GM12878 (cell line): ENCODE measurements around the gene RALGAPA2. TPM values are rescaled to one million over a fixed set of nuclear protein-coding genes. Genes with fewer than 3 reads are reported as not detected.

Experiments
- ATAC-seq: fragments of 200-7000 bp; cut with Tn5 transposase; 3 replicates; pipeline ENCODE4 v1.9.1; 2020; ENCODE audit warnings: mild to moderate bottlenecking, moderate library complexity
- BruUV-seq: library from RNA; stranded (reverse); fragments of 400-500 nt; replicated peaks from 2 replicates; lab custom pipeline; 2021; lab: Mats Ljungman, UMichigan
- CTCF ChIA-PET: fragments of 300-600 bp; sonication (Branson Sonifier 250); formaldehyde crosslinking; extraction: SDS; loops from one replicate; lab custom pipeline; 2021; ENCODE audit warnings: inconsistent platforms; lab: Yijun Ruan, JAX
- POLR2A ChIA-PET: fragments of 350-600 bp; formaldehyde crosslinking; extraction: SDS; loops from one replicate; lab custom pipeline; 2021; ENCODE audit warnings: inconsistent platforms; lab: Charles Lee
- RAD21 ChIA-PET: fragments of 300-600 bp; sonication (Branson Sonifier 250); formaldehyde crosslinking; loops from one replicate; lab custom pipeline; 2023; ENCODE audit warnings: antibody characterized with exemption; ENCODE audit not compliant: unreplicated experiment; lab: Charles Lee
- SMC1A ChIA-PET: fragments of 300-600 bp; sonication (Branson Sonifier 250); formaldehyde crosslinking; loops from one replicate; lab custom pipeline; 2023; ENCODE audit not compliant: unreplicated experiment, uncharacterized antibody; lab: Charles Lee
- DNase-seq: peaks from one replicate; pipeline ENCODE4 v3.0.0-alpha.2; 2011; ENCODE audit warnings: low read depth, low spot score
- FAIRE-seq: peaks from 3 replicates; lab custom pipeline; 2011; peaks lifted over from hg19 to GRCh38; lab: Jason Lieb, UNC
- H2AFZ ChIP-seq: 2 replicates; pipeline ENCODE4 v1.6.0; 2011; ENCODE audit warnings: low read depth, low read length, control low read depth; ENCODE audit not compliant: control insufficient read depth
- H3K27ac ChIP-seq: 2 replicates; pipeline ENCODE4 v1.5.1; 2011; ENCODE audit warnings: control low read depth; ENCODE audit not compliant: control insufficient read depth, insufficient read depth
- H3K27me3 ChIP-seq, 2 experiments: replicated peaks in 1 of 2; 2 replicates each; pipeline versions ENCODE4 v1.6.0 to v1.6.1; 2011; ENCODE audit warnings: low read length in 1 of 2; ENCODE audit not compliant: control insufficient read depth in 2 of 2, insufficient read depth in 2 of 2
- H3K36me3 ChIP-seq, 2 experiments: 2 replicates each; pipeline ENCODE4 v1.5.1; 2011; ENCODE audit warnings: low read length in 1 of 2; ENCODE audit not compliant: control insufficient read depth in 2 of 2, insufficient read depth in 2 of 2
- H3K4me1 ChIP-seq: 2 replicates; pipeline ENCODE4 v1.6.1; 2011; ENCODE audit warnings: mild to moderate bottlenecking, low read length, moderate library complexity, mixed read lengths; ENCODE audit not compliant: control insufficient read depth, insufficient read depth
- H3K4me2 ChIP-seq: 2 replicates; pipeline ENCODE4 v1.6.0; 2011; ENCODE audit warnings: control low read depth; ENCODE audit not compliant: control insufficient read depth, insufficient read depth
- H3K4me3 ChIP-seq: fragments of 200-600 bp; sonication (generic); 2 replicates; pipeline ENCODE4 v1.5.1; 2016
- H3K79me2 ChIP-seq: 2 replicates; pipeline ENCODE4 v1.6.0; 2011; ENCODE audit warnings: low read length; ENCODE audit not compliant: control insufficient read depth, insufficient read depth
- H3K9ac ChIP-seq: 2 replicates; pipeline ENCODE4 v1.8.0; 2011; ENCODE audit warnings: low read length, control low read depth, mixed read lengths; ENCODE audit not compliant: control insufficient read depth, insufficient read depth
- H3K9me3 ChIP-seq: replicated peaks from 3 replicates; pipeline ENCODE4 v1.5.1; 2011; ENCODE audit warnings: mild to moderate bottlenecking, low read length; ENCODE audit not compliant: control insufficient read depth, insufficient read depth
- H4K20me1 ChIP-seq: 2 replicates; pipeline ENCODE4 v1.6.0; 2011; ENCODE audit not compliant: control insufficient read depth, insufficient read depth
- KLF5 ChIP-seq: fragments of 450-650 bp; IDR thresholded peaks from 2 replicates; pipeline ENCODE4 v1.6.1; 2014; ENCODE audit warnings: mild to moderate bottlenecking; ENCODE audit not compliant: partially characterized antibody
- SMC3 ChIP-seq: IDR thresholded peaks from 2 replicates; pipeline ENCODE4 v1.6.1; 2011; ENCODE audit warnings: low read length, improper control_type of control experiment, borderline replicate concordance
- ZNF274 ChIP-seq: IDR thresholded peaks from one replicate; pipeline ENCODE4 v1.8.0; 2011; ENCODE audit not compliant: insufficient read length, insufficient read depth
- WGBS: methylation state at CpG from one replicate; pipeline ENCODE4 v1.1.6; 2016; ENCODE audit warnings: low lambda C conversion rate; ENCODE audit not compliant: insufficient replicate concordance, insufficient coverage; ENCODE audit errors: missing lambda C conversion rate; 5-methylcytosine and 5-hydroxymethylcytosine counted together
- in situ Hi-C: fragments of 300-500 bp; cut with MboI; formaldehyde crosslinking; loops from 9 replicates; pipeline ENCODE4 v1.14.3; 2018; ENCODE audit warnings: mixed read lengths
- intact Hi-C: fragments of 100-400 bp; cut with micrococcal nuclease; formaldehyde crosslinking; loops from one replicate; pipeline ENCODE4 v1.14.2; 2022; ENCODE audit not compliant: unreplicated experiment
- polyA plus RNA-seq, 11 experiments: library from polyadenylated mRNA; depleted of rRNA in 4 of 11; unstranded in 6 of 11; stranded (reverse) in 5 of 11; fragments of >200 nt; fragmentation: Nextera tagmentation in 4 of 11; fragmentation: Illumina TruSeq in 1 of 11; extraction: Ambion mirVana in 4 of 11; extraction: Trizol in 1 of 11; gene quantifications; 1 replicate in 1 of 11; 2 replicates in 10 of 11; pipeline versions ENCODE4 v1.2.1 to v1.2.3, GENCODE V29; 2011 to 2016; ENCODE audit warnings: inconsistent platforms in 2 of 11, missing spikeins in 2 of 11, low read depth in 1 of 11
- total RNA-seq, 4 experiments: library from RNA; depleted of rRNA in 3 of 4; stranded (reverse); fragments of >200 nt in 3 of 4; fragmentation: Illumina TruSeq in 1 of 4; extraction: Trizol in 1 of 4; gene quantifications; 2 replicates each; pipeline versions ENCODE4 v1.2.1 to v1.2.3, GENCODE V29; 2013 to 2021
- TF ChIP-seq, protein P1 (sequence below), 3 experiments: IDR thresholded peaks in 2 of 3; conservative IDR thresholded peaks in 1 of 3; 2 replicates each; pipeline ENCODE4 v1.5.1; 2011; ENCODE audit warnings: low read depth in 3 of 3, low read length in 3 of 3, mild to moderate bottlenecking in 3 of 3, control low read depth in 2 of 3, moderate library complexity in 2 of 3, inconsistent platforms in 1 of 3, mixed read lengths in 1 of 3; ENCODE audit not compliant: control insufficient read depth in 2 of 3, insufficient read depth in 1 of 3; ENCODE audit errors: extremely low read depth in 1 of 3

Gene RALGAPA2
- total and polyA plus RNA-seq, 10 of the 15 experiments (the other 5 are each of a cell fraction or from before 2014, with no cell fraction given): 2.9 to 29.4 (median 19.6) TPM

DNA sequence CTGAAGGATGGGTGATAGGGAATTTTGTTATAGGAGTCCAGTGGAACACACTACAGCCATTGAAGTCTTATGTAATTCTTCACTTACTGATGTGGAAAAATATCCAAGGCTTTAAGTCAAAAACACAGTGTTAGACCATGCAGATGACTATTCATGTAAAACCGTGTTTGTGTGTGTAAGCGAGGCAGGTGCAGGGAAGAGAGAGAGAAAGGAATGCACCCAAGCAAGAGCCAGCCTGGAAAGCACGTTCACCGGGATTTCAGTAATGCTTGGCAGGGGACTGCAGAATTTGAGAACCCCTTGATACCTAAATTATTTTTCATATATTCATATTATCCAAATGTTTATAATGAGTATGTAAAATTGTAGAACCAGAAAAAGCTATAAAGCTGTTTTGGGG is 17.9 kb downstream of the RALGAPA2 start:
- intact Hi-C loops (no loop called here), in situ Hi-C loops (no loop called here)
- H4K20me1 ChIP-seq: no peaks in the 10 kb centered on the region
- no TSS peak for BruUV-seq
- no peak overlapping the region for H3K27ac ChIP-seq
- peaks cover 38% of the 10 kb centered on the region for H3K79me2 ChIP-seq
- H3K9ac ChIP-seq: no peak overlapping the region
- TF ChIP-seq SMC3 (no peak), KLF5 (no peak), ZNF274 (no peak)
- TF ChIP-seq, protein P1, sequence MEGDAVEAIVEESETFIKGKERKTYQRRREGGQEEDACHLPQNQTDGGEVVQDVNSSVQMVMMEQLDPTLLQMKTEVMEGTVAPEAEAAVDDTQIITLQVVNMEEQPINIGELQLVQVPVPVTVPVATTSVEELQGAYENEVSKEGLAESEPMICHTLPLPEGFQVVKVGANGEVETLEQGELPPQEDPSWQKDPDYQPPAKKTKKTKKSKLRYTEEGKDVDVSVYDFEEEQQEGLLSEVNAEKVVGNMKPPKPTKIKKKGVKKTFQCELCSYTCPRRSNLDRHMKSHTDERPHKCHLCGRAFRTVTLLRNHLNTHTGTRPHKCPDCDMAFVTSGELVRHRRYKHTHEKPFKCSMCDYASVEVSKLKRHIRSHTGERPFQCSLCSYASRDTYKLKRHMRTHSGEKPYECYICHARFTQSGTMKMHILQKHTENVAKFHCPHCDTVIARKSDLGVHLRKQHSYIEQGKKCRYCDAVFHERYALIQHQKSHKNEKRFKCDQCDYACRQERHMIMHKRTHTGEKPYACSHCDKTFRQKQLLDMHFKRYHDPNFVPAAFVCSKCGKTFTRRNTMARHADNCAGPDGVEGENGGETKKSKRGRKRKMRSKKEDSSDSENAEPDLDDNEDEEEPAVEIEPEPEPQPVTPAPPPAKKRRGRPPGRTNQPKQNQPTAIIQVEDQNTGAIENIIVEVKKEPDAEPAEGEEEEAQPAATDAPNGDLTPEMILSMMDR (IDR thresholded peaks at IDR 0.05 in 2 of 3, conservative IDR thresholded peaks at IDR 0.05 in 1 of 3; ENCODE audit: control insufficient read depth in 2 of 3, extremely low read depth in 1 of 3, insufficient read depth in 1 of 3, low read depth in 3 of 3, low read length in 3 of 3): no peak
- H3K36me3 ChIP-seq: no peaks in the 10 kb centered on the region
- H3K4me1 ChIP-seq: peaks cover 22% of the 10 kb centered on the region
- CTCF ChIA-PET: interaction anchor here (2.9 kb wide), 1 partner anchor 10 kb away, joined by 8 read pairs; no protein-coding TSS in a partner anchor
- H3K9me3 ChIP-seq: no peaks in the 10 kb centered on the region
- H3K27me3 ChIP-seq: no peaks in the 10 kb centered on the region
- no peak overlapping the region for H3K4me3 ChIP-seq
- FAIRE-seq: no peak
- POLR2A ChIA-PET: no interaction called here
- H3K4me2 ChIP-seq: no peak overlapping the region
- WGBS: 90% methylated on average over 4 of the region's 4 CpGs
- RAD21 ChIA-PET: interaction anchor here (0.8 to 1.3 kb wide), 2 partner anchors 13 to 130 kb away, joined by 3 read pairs; no protein-coding TSS in a partner anchor
- SMC1A ChIA-PET: interaction anchor here (1.0 to 1.7 kb wide), 4 partner anchors 10 to 22 kb away, joined by 3 to 6 read pairs (median 4); no protein-coding TSS in a partner anchor
- ATAC-seq: no peak
- no peak for DNase-seq
- no peak overlapping the region for H2AFZ ChIP-seq
